HG03469 (cell line): ENCODE data around the gene RIPK4.
"Not testable (repeated sequence)": the region's sequence is repeated elsewhere in the genome, so short reads cannot be mapped to it uniquely, and the experiment has no call there.

ENCODE experiments used
- ATAC-seq: cut with Tn5 transposase; IDR thresholded peaks from one replicate; pipeline ENCODE4 v1.9.1; 2021; ENCODE audit warnings: mild to moderate bottlenecking, moderate library complexity, moderate number of reproducible peaks; ENCODE audit not compliant: unreplicated experiment

RIPK4 gene

GRCh38 chr21:41720250-41720649, 46.6 kb downstream of the RIPK4 start:
- no peak for ATAC-seq

DNA sequence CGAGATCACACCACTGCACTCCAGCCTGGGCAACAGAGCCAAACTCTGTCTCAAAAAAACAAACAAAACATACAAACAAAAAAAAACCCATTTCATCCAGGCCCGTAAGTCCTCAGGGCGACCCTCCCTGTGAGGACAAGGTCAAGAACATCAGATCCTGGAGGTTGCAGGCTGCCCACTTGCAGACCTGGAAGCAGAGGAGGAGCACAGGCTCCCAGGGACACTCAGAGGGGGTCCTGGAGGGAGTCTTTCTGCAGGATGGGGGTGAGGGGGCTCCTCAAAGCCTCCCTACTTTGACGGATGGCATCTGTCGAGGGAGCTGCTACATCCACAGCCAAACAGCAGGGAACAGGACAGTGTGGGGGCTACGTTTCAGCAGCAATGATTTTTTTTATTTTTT, 47.2 kb downstream of the RIPK4 start:
- ATAC-seq, result no peak

DNA sequence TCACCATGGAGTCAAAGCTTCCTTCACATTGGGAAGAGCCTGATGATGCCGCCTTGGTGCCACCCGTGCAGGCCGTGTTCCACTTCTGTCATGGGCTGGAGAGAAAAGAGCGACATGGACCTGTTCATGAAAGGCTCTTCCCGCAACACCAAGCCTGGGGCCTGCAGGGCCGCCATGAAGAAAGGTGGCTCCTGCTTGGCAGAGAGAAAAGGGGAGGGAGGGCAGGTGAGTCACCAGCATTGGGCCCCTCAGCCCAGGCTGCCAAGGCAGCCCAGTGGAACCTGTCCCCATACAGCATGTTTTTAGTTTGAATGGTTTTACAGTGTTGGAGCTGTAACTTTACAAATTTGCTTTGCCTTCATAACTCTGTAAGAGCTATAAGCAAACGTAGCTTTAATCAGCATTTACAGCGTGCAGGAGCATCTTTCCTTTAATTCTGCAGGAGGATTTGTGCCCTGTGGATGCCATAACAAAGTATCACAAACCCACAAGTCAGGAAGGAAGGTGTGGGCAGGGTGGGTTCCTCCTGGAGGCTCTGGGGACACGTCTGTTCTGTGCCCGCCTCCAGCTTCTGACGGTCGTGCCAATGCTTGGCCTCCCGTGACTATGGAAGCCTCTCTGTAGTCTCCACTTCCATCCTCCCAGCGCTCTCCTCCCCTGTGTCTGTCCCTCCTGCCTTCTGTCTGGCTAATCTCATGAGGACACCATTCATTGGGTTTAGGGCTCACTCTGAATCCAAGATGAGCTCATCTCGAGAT, 49.1 kb downstream of the RIPK4 start:
- ATAC-seq, result no peak

DNA sequence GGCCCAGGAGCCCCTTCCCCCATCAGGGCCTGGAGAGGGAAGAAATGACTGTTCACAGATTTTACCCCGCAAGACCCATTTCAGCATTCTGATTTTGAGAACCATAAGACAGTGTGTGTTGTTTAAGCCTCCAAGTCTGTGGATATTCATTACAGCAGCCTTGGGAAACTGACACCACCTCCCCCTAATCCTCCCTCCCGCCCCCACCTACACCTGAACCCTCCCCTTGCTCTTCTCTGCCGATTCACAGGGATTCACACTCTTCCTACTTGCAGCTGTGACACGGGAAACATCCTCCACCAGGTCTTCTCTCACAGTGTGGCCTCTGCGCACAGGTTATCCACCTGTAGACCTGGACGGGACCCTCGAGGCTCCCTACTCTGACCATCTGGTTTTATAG, 50.1 kb downstream of the RIPK4 start:
- ATAC-seq, result no peak

GRCh38 chr21:41715649-41716281, 51.1 kb downstream of the RIPK4 start:
- no peak for ATAC-seq

- ATAC-seq, result not testable (repeated sequence)
These were observed 52.5 kb downstream of the RIPK4 start for GRCh38 chr21:41714299-41714865.

DNA sequence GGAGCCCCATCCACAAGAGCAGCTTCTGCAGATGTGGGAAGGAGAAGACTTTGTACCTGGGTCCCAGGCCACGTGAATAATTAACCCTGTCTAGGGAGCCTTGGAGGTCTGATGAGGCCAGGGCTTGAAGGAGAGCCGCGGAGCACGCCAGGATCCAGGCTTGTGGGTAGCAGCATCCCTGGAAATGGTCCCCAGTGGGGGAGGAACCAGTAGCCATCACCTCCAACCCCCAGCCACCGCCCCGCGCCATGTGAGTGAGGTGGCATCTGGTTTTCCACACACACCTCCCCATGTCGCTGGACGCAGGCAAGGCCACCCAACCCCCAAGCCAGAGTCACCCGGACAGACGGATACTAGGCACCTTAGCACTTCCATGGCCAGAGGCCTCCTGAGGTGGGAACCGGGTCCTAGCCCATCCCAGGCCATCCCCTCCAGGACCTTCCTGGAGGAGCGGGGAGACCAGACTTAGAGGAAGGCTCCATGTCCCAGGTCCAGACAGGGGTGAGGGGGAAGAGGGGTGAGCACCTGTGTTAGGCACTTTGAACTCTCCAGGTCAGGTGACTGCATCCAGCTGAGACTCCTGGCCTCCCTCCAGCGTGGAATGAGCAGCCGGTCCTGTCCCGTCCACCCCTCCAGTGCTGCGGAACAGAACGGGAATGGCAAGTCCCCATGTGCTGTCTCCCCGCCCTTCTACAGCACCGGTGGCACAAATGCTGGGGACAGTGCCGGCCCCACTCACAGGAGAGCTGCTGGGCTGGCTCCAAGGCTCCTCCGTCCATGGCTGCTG, 53.2 kb downstream of the RIPK4 start:
- ATAC-seq, result no peak

DNA sequence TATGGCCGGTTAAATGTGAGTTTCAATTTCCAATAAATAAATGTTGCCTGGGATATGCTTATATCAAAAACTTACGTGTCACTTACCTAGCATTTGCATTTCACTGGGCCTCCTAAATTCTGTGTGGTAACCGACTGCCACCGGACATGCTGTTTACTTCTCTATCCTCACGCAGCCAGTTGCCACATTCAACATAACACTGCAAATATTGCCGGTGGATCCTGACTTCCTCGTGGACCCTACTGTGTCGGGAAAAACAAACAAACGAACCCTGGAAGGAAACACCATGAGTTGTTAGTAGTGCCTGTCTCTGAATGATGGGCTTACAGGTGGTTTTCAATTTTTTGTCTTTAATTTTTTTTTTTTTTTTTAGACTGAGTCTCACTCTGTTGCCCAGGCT, 54.1 kb downstream of the RIPK4 start:
- no peak for ATAC-seq

DNA sequence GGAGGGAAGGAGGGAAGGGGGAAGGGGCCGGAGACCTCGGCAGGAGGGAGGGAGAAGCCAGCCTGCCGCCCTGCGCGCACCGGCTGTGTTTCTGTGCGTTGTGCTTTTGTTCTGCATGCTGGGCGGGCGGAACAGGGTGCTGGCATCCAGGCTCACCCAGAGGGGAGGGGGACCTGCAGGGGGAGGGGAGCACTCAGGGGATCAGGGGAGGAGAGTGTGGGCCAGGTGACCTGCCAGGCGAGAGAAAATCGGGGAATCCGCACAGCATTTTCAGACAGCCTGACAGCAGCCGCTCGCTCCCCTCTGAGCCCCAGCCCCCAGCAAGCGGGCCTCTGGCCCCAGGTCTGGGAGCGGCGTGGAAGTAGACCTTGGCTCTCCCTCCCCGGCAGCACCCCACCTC, 54.7 kb downstream of the RIPK4 start:
- ATAC-seq, result no peak

GRCh38 chr21:41711416-41712007, 55.3 kb downstream of the RIPK4 start:
- ATAC-seq, result no peak

GRCh38 chr21:41710823-41711160, 56.1 kb downstream of the RIPK4 start:
- ATAC-seq, result no peak

- ATAC-seq, result no peak
These were observed 56.7 kb downstream of the RIPK4 start for GRCh38 chr21:41709965-41710822.

DNA sequence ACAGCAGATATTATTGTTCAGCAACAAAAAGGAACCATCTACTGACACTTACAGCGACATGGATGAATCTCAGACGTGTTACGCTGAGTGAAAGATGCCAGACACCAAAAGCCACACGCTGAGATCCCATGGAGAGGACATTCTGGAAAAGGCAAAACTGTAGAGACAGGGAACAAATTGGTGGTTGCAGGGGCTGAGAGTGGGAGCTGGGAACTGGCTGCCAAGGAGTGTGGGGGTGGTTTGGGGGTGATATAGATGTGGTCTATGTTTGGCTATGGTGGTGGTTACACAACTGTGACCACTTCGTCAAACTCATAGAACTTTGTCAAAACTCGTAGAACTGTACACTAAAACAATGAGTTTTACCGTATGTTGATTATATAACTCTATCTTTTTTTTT, 57.7 kb downstream of the RIPK4 start:
- ATAC-seq, result no peak

- no peak for ATAC-seq
These were observed 58.9 kb downstream of the RIPK4 start for GRCh38 chr21:41707960-41708330.

GRCh38 chr21:41707231-41707959, 59.5 kb downstream of the RIPK4 start:
- ATAC-seq, result no peak

DNA sequence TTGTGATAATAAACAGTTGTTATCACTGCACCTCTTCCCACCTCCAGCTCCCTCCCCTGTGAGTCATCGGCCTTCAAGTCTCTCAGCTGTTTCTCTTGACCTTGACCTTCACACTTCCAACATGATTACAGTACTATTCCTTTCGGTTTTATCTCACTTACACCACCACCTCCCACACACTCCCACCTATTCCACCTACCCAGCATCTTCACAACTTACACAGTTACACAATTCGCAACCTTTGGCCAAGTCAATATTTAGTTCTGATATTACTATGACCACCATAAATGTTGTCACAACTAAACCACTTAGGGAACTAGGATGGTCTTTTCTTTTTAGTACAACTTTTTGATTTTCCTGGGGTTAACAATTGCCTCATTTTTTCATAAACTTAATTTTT, 60.2 kb downstream of the RIPK4 start:
- no peak for ATAC-seq

DNA sequence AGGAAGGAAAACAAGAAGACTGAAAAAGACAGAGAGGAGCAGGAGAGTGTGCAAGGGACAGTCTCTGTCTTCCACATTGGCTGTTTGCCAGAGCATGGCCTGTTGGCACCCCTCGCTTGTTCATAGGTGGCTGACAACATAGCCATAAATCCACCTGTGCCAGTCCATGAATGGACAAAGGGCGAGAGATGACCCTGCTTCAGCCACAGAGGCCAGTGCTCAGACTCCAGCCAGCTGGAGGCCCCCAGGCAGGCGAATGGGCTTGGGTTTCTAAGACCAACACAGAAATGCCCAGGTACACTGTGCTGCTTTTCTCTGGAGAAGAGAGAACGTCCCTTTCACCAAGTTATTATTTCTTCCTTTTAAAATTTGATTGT, 60.6 kb downstream of the RIPK4 start:
- no peak for ATAC-seq

DNA sequence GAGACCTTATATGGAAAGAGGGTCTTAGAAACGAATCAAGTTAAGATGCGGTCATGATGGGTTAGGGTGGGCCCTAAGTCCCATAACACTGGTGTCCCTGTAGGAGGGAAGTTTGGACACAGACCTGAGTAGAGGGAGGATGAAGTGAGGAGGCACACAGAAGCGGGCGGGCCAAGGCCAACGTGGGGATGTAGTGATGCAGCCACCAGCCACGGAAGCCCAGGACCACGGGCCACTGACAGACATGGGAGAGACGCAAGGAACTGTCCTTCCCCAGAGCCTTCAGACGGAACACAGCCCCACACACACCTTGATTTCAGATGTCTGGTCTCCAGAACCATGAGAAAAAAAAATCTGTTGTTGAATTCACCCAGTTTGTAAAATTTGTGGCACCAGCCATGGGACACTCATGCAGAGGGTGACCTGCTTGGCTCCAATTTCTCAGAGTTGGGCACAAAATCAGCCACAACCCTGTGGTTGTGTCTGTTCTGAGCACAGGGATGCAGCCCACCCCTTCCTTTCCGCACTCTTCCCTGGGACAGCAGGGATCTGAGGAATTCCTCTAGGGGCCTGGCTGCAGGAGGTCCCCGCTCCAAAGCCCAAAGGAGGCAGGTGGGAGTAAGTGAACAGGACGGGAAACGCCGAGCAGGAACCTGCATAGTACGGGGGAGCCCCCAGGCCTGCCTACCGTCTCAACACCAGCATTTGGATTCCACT, 61.1 kb downstream of the RIPK4 start:
- no peak for ATAC-seq

DNA sequence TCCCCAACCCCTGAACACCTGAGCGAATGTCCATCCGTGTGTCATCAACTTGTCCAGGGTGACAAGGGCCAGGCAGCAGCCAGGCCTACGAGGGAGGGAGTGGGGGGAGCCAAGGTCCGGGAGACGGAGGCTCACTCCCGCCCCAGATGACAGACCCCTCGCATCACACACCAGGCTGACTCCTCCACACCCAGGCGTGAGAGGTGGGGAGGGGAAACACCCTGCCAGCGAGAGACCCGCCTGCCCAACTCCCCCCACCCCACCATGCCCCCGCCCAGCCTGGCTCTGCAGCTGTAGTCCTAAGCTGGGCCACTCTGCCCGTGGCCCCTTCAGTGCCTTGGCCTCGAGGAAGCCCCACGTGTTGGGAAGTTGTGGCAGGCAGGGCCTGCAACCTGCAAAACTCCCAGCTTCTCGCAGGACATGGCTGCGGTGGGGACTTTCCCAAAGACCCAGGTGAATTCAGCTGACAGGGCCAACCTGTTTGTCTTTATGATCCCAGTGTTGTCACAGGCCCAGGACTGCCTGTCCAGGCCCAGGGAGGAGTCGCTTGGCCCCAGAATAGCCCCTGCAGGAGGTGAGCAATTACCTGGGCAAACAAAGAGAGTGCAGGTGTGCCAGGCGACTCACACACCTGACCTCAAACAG, 62.9 kb downstream of the RIPK4 start:
- ATAC-seq, result no peak
